ENCODE data around the gene LYPLA2. TPM values are rescaled to one million over a fixed set of nuclear protein-coding genes. Genes with fewer than 3 reads are reported as not detected.

The LYPLA2 gene
- total RNA-seq, 4 donors from 2014 or later, result 31.3 to 75.4 (median 60.6) TPM

GRCh38 chr1:23799255-23799569, 8.3 kb downstream of the LYPLA2 start:
- no peaks in the 10 kb centered on the region for H3K27me3 ChIP-seq
- 79 to 81% methylated on average over 5 to 7 of the region's 7 CpGs for WGBS, 2 donors
- H3K27ac ChIP-seq, result peak overlapping the region in 2 of 3 donors; percentile 28 to 89
- TF ChIP-seq CTCF (IDR thresholded peaks at IDR 0.05) (no peak), POLR2A (IDR thresholded peaks at IDR 0.05) (no peak)
- no peak overlapping the region for H3K4me3 ChIP-seq (replicated peaks in 1 of 3)
- no peaks in the 10 kb centered on the region for H3K9me3 ChIP-seq
- H3K36me3 ChIP-seq, result peaks cover 0 to 5% of the 10 kb centered on the region in 2 donors
- peaks cover 8 to 20% of the 10 kb centered on the region in 2 donors for H3K4me1 ChIP-seq
- intact Hi-C loops (cut with DNase I), result no loop called here
- DNase-seq, result no peak

GRCh38 chr1:23799570-23800399, 8.8 kb downstream of the LYPLA2 start:
- peak; percentile 51 to 55 for DNase-seq
- WGBS, 2 donors, result 2 to 8% methylated on average over 9 to 18 of the region's 48 CpGs
- no peaks in the 10 kb centered on the region for H3K9me3 ChIP-seq
- H3K27me3 ChIP-seq, result no peaks in the 10 kb centered on the region
- TF ChIP-seq CTCF (IDR thresholded peaks at IDR 0.05), result no peak
- H3K4me3 ChIP-seq (replicated peaks in 1 of 3), result peak overlapping the region; percentile 64 to 71 (median 70)
- H3K4me1 ChIP-seq, result peaks cover 8 to 20% of the 10 kb centered on the region in 2 donors
- peak overlapping the region in 2 of 3 donors; percentile 73 to 89 for H3K27ac ChIP-seq
- intact Hi-C loops (cut with DNase I), result no loop called here
- H3K36me3 ChIP-seq, result peaks cover 0 to 5% of the 10 kb centered on the region in 2 donors

- whole genome bisulfite sequencing, 2 donors, result 0% methylated on average over 6 to 33 of the region's 82 CpGs
- Histone ChIP-seq H3K4me3 (replicated peaks in 1 of 3) (peak within 1 kb of the TSS; percentile 68 to 91 (median 70)), H3K9me3 (no peaks in the 10 kb centered on the region), H3K27me3 (no peaks in the 10 kb centered on the region), H3K4me1 (peaks cover 8 to 20% of the 10 kb centered on the region in 2 donors), H3K36me3 (peaks cover 0 to 2% of the 10 kb centered on the region in 2 donors), H3K27ac (peak within 1 kb of the TSS; percentile 59 to 89 (median 73))
- peak; percentile 97 to 98 for DNase-seq
- intact Hi-C loops (cut with DNase I), result no loop called here
- TF ChIP-seq CTCF (IDR thresholded peaks at IDR 0.05), result peak in 1 of 6 experiments; percentile 17
- peak in 1 of 2 donors; percentile 74 for TF ChIP-seq POLR2A (IDR thresholded peaks at IDR 0.05)
Observed at GRCh38 chr1:23800400-23801337, 9.7 kb downstream of the LYPLA2 start, which contains the start of gene GALE. TSS of gene GALE (minus strand) at chr1:23800754. CDS start at chr1:23799007, 1,747 bp downstream.

GRCh38 chr1:23801338-23801748, 10.4 kb downstream of the LYPLA2 start:
- H3K27me3 ChIP-seq, result no peaks in the 10 kb centered on the region
- TF ChIP-seq CTCF (IDR thresholded peaks at IDR 0.05) (no peak), POLR2A (IDR thresholded peaks at IDR 0.05) (no peak)
- peak; percentile 26 to 45 for DNase-seq
- 19 to 27% methylated on average over 8 to 19 of the region's 19 CpGs for WGBS, 2 donors
- H3K27ac ChIP-seq, result peak overlapping the region; percentile 59 to 89 (median 73)
- intact Hi-C loops (cut with DNase I), result no loop called here
- peaks cover 8 to 20% of the 10 kb centered on the region in 2 donors for H3K4me1 ChIP-seq
- H3K36me3 ChIP-seq, result no peaks in the 10 kb centered on the region
- peak overlapping the region; percentile 68 to 91 (median 70) for H3K4me3 ChIP-seq (replicated peaks in 1 of 3)
- no peaks in the 10 kb centered on the region for H3K9me3 ChIP-seq

All from thyroid gland (tissue), 4 donors.